RWPE2 (cell line): ENCODE results near the gene MYOM1.

Experiments used
- ATAC-seq: fragments of 200-7000 bp; cut with Tn5 transposase; 3 replicates; pipeline ENCODE4 v1.9.1; 2021; ENCODE audit warnings: low read depth
- DNase-seq: peaks from one replicate; pipeline ENCODE4 v3.0.0-alpha.2; 2020; ENCODE audit warnings: low spot score
- H3K27ac ChIP-seq: fragments of 450-650 bp; 2 replicates; pipeline ENCODE4 v1.5.1; 2017; ENCODE audit warnings: mild to moderate bottlenecking; ENCODE audit not compliant: poor library complexity, severe bottlenecking
- H3K27me3 ChIP-seq: fragments of 250-450 bp; sonication (Bioruptor Pico); 2 replicates; pipeline ENCODE4 v1.5.1; 2021; ENCODE audit warnings: mild to moderate bottlenecking, moderate library complexity; ENCODE audit not compliant: insufficient read depth, poor library complexity, severe bottlenecking
- H3K36me3 ChIP-seq: fragments of 250-450 bp; sonication (Bioruptor Pico); 2 replicates; pipeline ENCODE4 v1.5.1; 2020; ENCODE audit warnings: low read depth, mild to moderate bottlenecking, moderate library complexity
- H3K4me1 ChIP-seq: fragments of 250-450 bp; sonication (Bioruptor Pico); 2 replicates; pipeline ENCODE4 v1.5.1; 2021; ENCODE audit warnings: mild to moderate bottlenecking, moderate library complexity; ENCODE audit not compliant: insufficient read depth, poor library complexity, severe bottlenecking
- H3K4me3 ChIP-seq: fragments of 250-450 bp; sonication (Bioruptor Pico); 2 replicates; pipeline ENCODE4 v1.5.1; 2021; ENCODE audit warnings: mild to moderate bottlenecking, moderate library complexity; ENCODE audit not compliant: severe bottlenecking
- H3K9me3 ChIP-seq: fragments of 250-450 bp; sonication (Bioruptor Pico); 2 replicates; pipeline ENCODE4 v1.5.1; 2021; ENCODE audit warnings: mild to moderate bottlenecking, moderate library complexity; ENCODE audit not compliant: severe bottlenecking
- TF ChIP-seq, protein P1 (sequence below): fragments of 450-650 bp; IDR thresholded peaks from one replicate; pipeline ENCODE4 v1.5.1; 2017; ENCODE audit warnings: mild to moderate bottlenecking, moderate library complexity; ENCODE audit not compliant: poor library complexity, severe bottlenecking

Gene MYOM1

DNA sequence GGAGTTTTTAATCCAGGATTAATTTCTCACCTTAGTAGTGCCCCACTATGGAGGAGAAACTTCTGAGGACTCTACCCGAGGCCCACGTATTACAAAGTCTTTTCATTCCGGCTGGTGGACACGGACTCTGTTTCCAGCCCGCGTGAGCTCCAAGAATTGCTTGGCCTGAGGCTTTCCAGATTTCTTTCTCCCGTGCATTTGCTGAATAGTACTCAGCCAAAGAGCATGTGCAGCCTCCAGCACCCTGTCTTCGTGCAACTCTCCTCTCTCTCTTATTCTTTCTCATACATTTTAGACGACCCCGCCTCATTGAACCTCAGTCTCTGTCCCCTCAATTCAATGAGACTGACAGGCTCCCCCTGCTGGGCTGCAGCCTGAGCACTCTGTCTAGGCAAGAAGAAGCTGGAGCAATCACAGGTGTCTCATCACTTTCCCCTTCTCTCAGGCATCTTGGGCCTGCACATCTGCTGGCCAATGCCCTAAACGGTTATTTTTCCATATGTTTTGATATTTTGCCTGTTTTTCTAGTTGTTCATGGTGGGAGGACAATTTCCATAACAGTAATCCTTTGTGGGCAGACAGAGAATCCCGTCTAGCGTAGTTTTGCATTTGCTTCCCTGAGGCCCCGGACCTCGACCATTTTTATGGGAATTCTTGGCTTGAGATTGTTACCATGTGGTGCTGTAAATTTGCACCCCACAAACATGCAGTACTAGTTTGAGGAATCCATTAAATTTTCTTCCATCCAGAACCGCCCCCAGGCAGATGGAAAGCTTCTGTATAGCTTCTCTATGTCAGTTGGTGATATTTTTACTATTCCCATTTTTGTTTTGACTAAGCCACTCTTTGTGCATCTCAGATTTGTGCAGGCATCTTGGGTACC, 156.7 kb downstream of the MYOM1 start:
- peak; percentile 73 for ATAC-seq
- TF ChIP-seq, protein P1, sequence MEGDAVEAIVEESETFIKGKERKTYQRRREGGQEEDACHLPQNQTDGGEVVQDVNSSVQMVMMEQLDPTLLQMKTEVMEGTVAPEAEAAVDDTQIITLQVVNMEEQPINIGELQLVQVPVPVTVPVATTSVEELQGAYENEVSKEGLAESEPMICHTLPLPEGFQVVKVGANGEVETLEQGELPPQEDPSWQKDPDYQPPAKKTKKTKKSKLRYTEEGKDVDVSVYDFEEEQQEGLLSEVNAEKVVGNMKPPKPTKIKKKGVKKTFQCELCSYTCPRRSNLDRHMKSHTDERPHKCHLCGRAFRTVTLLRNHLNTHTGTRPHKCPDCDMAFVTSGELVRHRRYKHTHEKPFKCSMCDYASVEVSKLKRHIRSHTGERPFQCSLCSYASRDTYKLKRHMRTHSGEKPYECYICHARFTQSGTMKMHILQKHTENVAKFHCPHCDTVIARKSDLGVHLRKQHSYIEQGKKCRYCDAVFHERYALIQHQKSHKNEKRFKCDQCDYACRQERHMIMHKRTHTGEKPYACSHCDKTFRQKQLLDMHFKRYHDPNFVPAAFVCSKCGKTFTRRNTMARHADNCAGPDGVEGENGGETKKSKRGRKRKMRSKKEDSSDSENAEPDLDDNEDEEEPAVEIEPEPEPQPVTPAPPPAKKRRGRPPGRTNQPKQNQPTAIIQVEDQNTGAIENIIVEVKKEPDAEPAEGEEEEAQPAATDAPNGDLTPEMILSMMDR: peak; percentile 75
- Histone ChIP-seq H3K4me1 (no peaks in the 10 kb centered on the region), H3K9me3 (no peaks in the 10 kb centered on the region), H3K27ac (no peak overlapping the region), H3K36me3 (no peaks in the 10 kb centered on the region), H3K4me3 (no peak overlapping the region), H3K27me3 (no peaks in the 10 kb centered on the region)
- DNase-seq: no peak

DNA sequence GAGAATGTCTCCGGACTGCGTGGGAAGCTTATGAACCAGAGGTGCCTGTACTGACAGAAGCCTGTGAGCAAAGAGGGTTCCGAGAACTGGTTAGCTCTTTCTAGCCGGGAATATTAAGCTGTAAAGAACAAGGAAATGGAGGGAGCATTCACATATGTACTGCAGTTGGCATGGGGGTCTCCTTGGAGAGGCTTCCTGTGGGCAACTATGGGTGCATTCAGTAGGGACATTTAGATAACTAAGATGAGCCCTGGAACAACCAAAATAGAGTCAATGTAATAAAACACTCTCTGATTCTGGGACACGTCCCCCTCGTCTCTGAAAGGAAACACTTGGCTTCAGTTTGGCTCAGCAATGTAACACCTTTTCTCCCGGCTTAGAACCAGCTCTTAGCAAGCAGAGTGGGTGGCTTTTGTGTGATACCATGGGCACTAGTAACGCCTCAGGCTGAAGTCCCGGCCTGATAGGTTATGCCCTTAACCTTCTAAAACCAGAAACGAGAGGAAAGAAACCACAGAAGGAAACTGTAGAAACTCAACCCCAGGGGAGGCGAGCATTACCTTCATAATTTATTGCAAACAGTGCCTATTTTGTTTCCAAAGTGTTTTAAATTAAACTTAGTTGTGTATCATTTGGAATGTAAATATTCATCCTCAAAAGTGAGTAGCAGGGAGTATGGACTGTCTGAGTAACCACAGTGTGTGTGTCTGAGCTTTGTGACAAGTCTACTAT, 158.0 kb downstream of the MYOM1 start:
- ATAC-seq: no peak
- no peak for DNase-seq
- Histone ChIP-seq H3K9me3 (no peaks in the 10 kb centered on the region), H3K27ac (no peak overlapping the region), H3K4me3 (no peak overlapping the region), H3K36me3 (no peaks in the 10 kb centered on the region), H3K27me3 (no peaks in the 10 kb centered on the region), H3K4me1 (no peaks in the 10 kb centered on the region)
- TF ChIP-seq, protein P1: no peak

DNA sequence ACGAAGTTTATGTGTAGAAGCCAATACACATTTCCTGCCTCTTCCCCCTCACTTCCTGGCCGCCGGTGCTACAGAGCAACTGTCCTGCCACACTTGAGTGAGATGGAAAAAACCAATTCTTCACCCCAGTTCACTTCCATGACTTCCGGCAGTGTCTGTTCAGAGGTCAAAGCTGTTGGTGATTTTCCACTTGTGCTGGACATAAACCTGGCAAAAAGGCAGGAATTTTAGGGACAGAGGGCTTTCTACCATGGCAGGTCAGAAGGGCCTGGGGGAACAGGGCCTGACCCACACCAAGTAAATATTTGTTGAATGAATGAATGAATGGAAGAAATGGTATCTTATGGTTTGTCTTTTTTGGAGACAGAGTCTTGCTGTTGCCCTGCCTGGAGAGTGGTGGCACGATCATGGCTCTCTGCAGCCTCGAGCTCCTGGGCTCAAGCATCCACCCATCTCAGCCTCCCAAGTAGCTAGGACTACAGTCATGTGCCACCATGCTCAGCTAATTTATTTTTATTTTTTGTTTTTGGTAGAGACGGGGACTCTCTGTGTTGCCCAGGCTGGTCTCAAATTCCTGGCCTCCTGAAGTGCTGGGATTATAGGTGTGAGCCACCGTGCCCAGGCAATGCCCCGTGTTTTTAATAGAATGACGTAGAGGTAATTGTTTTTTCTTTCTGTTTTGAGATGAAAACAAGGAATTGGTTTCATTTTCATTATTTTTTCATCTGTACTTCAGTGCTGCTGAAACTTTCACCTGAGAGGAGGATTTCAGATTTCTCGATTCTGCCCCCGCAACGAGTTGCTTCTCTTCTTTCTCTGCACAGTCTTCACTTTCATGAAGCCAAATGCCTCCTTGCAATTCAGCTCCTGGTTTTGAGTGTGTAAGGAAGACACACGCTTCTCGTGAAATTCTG, 158.8 kb downstream of the MYOM1 start:
- ATAC-seq (no peak), DNase-seq (no peak)
- Histone ChIP-seq H3K4me1 (no peaks in the 10 kb centered on the region), H3K36me3 (no peaks in the 10 kb centered on the region), H3K27ac (no peak overlapping the region), H3K4me3 (no peak overlapping the region), H3K27me3 (no peaks in the 10 kb centered on the region), H3K9me3 (no peaks in the 10 kb centered on the region)
- TF ChIP-seq, protein P1: no peak

DNA sequence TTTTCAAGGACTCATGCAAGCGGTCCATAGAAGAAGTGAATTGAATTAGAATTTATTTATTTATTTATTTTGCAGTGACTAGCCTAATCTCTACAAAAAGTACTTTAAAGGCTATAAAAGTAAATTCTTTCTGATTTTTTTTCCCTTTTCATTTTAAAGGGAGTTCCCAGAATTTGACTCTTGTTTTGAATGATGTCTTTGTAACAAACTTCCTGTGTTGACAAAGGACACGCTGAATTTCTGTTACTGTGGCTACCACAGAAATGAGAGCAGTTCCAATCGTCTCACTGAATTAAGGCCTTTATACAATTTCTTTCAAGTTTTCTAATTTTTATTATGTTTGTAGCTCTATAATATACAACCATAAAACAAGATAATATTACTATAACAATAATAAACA, 160.5 kb downstream of the MYOM1 start:
- TF ChIP-seq, protein P1: no peak
- ATAC-seq (no peak), DNase-seq (no peak)
- Histone ChIP-seq H3K4me3 (no peak overlapping the region), H3K9me3 (no peaks in the 10 kb centered on the region), H3K36me3 (no peaks in the 10 kb centered on the region), H3K27me3 (no peaks in the 10 kb centered on the region), H3K4me1 (peaks cover 7% of the 10 kb centered on the region), H3K27ac (no peak overlapping the region)
